Activated T-helper 2 cell treated with anti-CD3 and anti-CD28 coated beads, Interferon-gamma antibody, Interleukin-2, Interleukin-4, amounts not matched to agents 10 μg/mL and 5 μg/mL and 100 μg/mL, durations not matched to agents 14 hours and 24 hours and 36 hours (primary cell): Measurements from ENCODE around the gene OR8B8. TPM values are rescaled to one million over a fixed set of nuclear protein-coding genes. Genes with fewer than 3 reads are reported as not detected.
"Not testable (repeated sequence)": the region's sequence is repeated elsewhere in the genome, so short reads cannot be mapped to it uniquely, and the experiment has no call there.

Source experiments
- DNase-seq: peaks from one replicate; pipeline ENCODE4 v3.0.0; 2021; ENCODE audit warnings: low spot score
- H3K27ac Mint-ChIP-seq: one replicate; pipeline ENCODE4 v1.8.0; 2021; ENCODE audit warnings: mixed read lengths
- H3K27me3 Mint-ChIP-seq: one replicate; pipeline ENCODE4 v1.8.0; 2021; ENCODE audit warnings: low read depth, mixed read lengths
- H3K36me3 Mint-ChIP-seq: one replicate; pipeline ENCODE4 v1.8.0; 2021; ENCODE audit warnings: low read depth, mixed read lengths
- H3K4me1 Mint-ChIP-seq: one replicate; pipeline ENCODE4 v1.8.0; 2021; ENCODE audit warnings: low read depth, mixed read lengths
- H3K4me3 Mint-ChIP-seq: one replicate; pipeline ENCODE4 v1.8.0; 2021; ENCODE audit warnings: low read depth, mild to moderate bottlenecking, moderate library complexity, mixed read lengths
- H3K9me3 Mint-ChIP-seq: one replicate; pipeline ENCODE4 v1.8.0; 2021; ENCODE audit warnings: mixed read lengths
- intact Hi-C: fragments of 100-400 bp; cut with micrococcal nuclease; formaldehyde crosslinking; loops from one replicate; pipeline ENCODE4 v1.15.1; 2023
- total RNA-seq: library from RNA; stranded (reverse); gene quantifications from 2 replicates; pipeline ENCODE4 v1.2.3, GENCODE V29; 2022

Gene OR8B8
- total RNA-seq, 1 donor from 2014 or later = not detected

- intact Hi-C loops = no loop called here
- H3K36me3 Mint-ChIP-seq = no peaks in the 10 kb centered on the region
- no peaks in the 10 kb centered on the region for H3K4me1 Mint-ChIP-seq
- no peaks in the 10 kb centered on the region for H3K27me3 Mint-ChIP-seq
- DNase-seq = no peak
- no peak overlapping the region for H3K27ac Mint-ChIP-seq
- H3K9me3 Mint-ChIP-seq = no peaks in the 10 kb centered on the region
- no peak overlapping the region for H3K4me3 Mint-ChIP-seq
These were observed 15.9 kb downstream of the OR8B8 start for GRCh38 chr11:124429599-124429998.

GRCh38 chr11:124424384-124424921, 21.0 kb downstream of the OR8B8 start, which contains the start of gene OR8B4:
OR8B4 (minus strand) TSS chr11:124424871; CDS start chr11:124424871, 0 bp downstream.
- Mint-ChIP-seq H3K36me3 (no peaks in the 10 kb centered on the region), H3K9me3 (no peaks in the 10 kb centered on the region), H3K27me3 (peaks cover 2% of the 10 kb centered on the region), H3K27ac (no peak within 1 kb of the TSS), H3K4me3 (no peak within 1 kb of the TSS), H3K4me1 (no peaks in the 10 kb centered on the region)
- intact Hi-C loops = no loop called here
- no peak for DNase-seq

- Mint-ChIP-seq H3K4me1 (no peaks in the 10 kb centered on the region), H3K27me3 (peaks cover 10% of the 10 kb centered on the region), H3K36me3 (no peaks in the 10 kb centered on the region), H3K27ac (no peak overlapping the region), H3K9me3 (no peaks in the 10 kb centered on the region), H3K4me3 (no peak overlapping the region)
- DNase-seq = no peak
- intact Hi-C loops = no loop called here
These were observed 24.5 kb downstream of the OR8B8 start for GRCh38 chr11:124421043-124421442.

- Mint-ChIP-seq H3K27me3 (peaks cover 14% of the 10 kb centered on the region), H3K4me1 (no peaks in the 10 kb centered on the region), H3K27ac (no peak overlapping the region), H3K4me3 (no peak overlapping the region), H3K9me3 (no peaks in the 10 kb centered on the region), H3K36me3 (no peaks in the 10 kb centered on the region)
- DNase-seq = no peak
- intact Hi-C loops = loop anchor here (5.0 kb wide), 1 partner anchor 422 kb away; no protein-coding TSS in a partner anchor
These were observed 30.1 kb downstream of the OR8B8 start for GRCh38 chr11:124415356-124415923.

GRCh38 chr11:124409906-124410305, 35.6 kb downstream of the OR8B8 start:
- Mint-ChIP-seq H3K9me3 (no peaks in the 10 kb centered on the region), H3K27me3 (peaks cover 17% of the 10 kb centered on the region), H3K4me3 (no peak overlapping the region), H3K27ac (no peak overlapping the region), H3K4me1 (no peaks in the 10 kb centered on the region), H3K36me3 (no peaks in the 10 kb centered on the region)
- intact Hi-C loops = no loop called here
- no peak for DNase-seq

GRCh38 chr11:124405581-124405980, 39.9 kb downstream of the OR8B8 start:
- Mint-ChIP-seq H3K4me3 (no peak overlapping the region), H3K9me3 (no peaks in the 10 kb centered on the region), H3K27ac (no peak overlapping the region), H3K4me1 (peaks cover 2% of the 10 kb centered on the region), H3K36me3 (no peaks in the 10 kb centered on the region), H3K27me3 (peaks cover 16% of the 10 kb centered on the region)
- DNase-seq = no peak
- intact Hi-C loops = no loop called here

- intact Hi-C loops, H3K36me3 Mint-ChIP-seq, H3K27ac Mint-ChIP-seq, H3K9me3 Mint-ChIP-seq, H3K4me3 Mint-ChIP-seq, DNase-seq, H3K4me1 Mint-ChIP-seq: not testable (repeated sequence)
- H3K27me3 Mint-ChIP-seq = peaks cover 10% of the 10 kb centered on the region
These were observed 42.3 kb downstream of the OR8B8 start for GRCh38 chr11:124403186-124403585.

GRCh38 chr11:124402326-124402922, 43.1 kb downstream of the OR8B8 start:
- Mint-ChIP-seq H3K9me3 (no peaks in the 10 kb centered on the region), H3K4me1 (peaks cover 2% of the 10 kb centered on the region), H3K4me3 (no peak overlapping the region), H3K27me3 (peaks cover 9% of the 10 kb centered on the region), H3K36me3 (no peaks in the 10 kb centered on the region), H3K27ac (no peak overlapping the region)
- DNase-seq = peak; percentile 32
- intact Hi-C loops = loop anchor here (1.0 kb wide), 1 partner anchor 184 kb away; no protein-coding TSS in a partner anchor

GRCh38 chr11:124398924-124399323, 46.6 kb downstream of the OR8B8 start, which contains the start of gene OR8B3:
OR8B3 (minus strand) TSS chr11:124399024; CDS start chr11:124397351, 1,673 bp downstream.
- peaks cover 2% of the 10 kb centered on the region for H3K4me1 Mint-ChIP-seq
- H3K27ac Mint-ChIP-seq = no peak within 1 kb of the TSS
- no peak within 1 kb of the TSS for H3K4me3 Mint-ChIP-seq
- intact Hi-C loops = no loop called here
- H3K9me3 Mint-ChIP-seq = no peaks in the 10 kb centered on the region
- DNase-seq = no peak
- no peaks in the 10 kb centered on the region for H3K36me3 Mint-ChIP-seq
- H3K27me3 Mint-ChIP-seq = no peaks in the 10 kb centered on the region

- H3K4me3 Mint-ChIP-seq, H3K4me1 Mint-ChIP-seq, H3K27ac Mint-ChIP-seq, H3K36me3 Mint-ChIP-seq, H3K9me3 Mint-ChIP-seq, intact Hi-C loops, H3K27me3 Mint-ChIP-seq, DNase-seq: not testable (repeated sequence)
These were observed 48.6 kb downstream of the OR8B8 start for GRCh38 chr11:124396847-124397246.

- Mint-ChIP-seq H3K27me3 (no peaks in the 10 kb centered on the region), H3K36me3 (no peaks in the 10 kb centered on the region), H3K9me3 (no peaks in the 10 kb centered on the region), H3K27ac (no peak overlapping the region), H3K4me1 (no peaks in the 10 kb centered on the region), H3K4me3 (no peak overlapping the region)
- no peak for DNase-seq
- intact Hi-C loops = no loop called here
These were observed 51.1 kb downstream of the OR8B8 start for GRCh38 chr11:124394408-124394807.
